GM12872 (cell line): Measurements from ENCODE around the gene OGFOD3.

Experiments
- CTCF ChIP-seq: IDR thresholded peaks from 3 replicates; pipeline ENCODE4 v1.5.1; 2011; ENCODE audit warnings: low read depth, mild to moderate bottlenecking, low read length, moderate library complexity; ENCODE audit not compliant: insufficient read depth

Gene OGFOD3, protein sequence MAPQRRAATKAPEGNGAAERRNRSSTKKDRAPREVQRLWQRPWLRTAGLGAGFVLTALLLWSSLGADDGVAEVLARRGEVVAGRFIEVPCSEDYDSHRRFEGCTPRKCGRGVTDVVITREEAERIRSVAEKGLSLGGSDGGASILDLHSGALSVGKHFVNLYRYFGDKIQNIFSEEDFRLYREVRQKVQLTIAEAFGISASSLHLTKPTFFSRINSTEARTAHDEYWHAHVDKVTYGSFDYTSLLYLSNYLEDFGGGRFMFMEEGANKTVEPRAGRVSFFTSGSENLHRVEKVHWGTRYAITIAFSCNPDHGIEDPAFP

DNA sequence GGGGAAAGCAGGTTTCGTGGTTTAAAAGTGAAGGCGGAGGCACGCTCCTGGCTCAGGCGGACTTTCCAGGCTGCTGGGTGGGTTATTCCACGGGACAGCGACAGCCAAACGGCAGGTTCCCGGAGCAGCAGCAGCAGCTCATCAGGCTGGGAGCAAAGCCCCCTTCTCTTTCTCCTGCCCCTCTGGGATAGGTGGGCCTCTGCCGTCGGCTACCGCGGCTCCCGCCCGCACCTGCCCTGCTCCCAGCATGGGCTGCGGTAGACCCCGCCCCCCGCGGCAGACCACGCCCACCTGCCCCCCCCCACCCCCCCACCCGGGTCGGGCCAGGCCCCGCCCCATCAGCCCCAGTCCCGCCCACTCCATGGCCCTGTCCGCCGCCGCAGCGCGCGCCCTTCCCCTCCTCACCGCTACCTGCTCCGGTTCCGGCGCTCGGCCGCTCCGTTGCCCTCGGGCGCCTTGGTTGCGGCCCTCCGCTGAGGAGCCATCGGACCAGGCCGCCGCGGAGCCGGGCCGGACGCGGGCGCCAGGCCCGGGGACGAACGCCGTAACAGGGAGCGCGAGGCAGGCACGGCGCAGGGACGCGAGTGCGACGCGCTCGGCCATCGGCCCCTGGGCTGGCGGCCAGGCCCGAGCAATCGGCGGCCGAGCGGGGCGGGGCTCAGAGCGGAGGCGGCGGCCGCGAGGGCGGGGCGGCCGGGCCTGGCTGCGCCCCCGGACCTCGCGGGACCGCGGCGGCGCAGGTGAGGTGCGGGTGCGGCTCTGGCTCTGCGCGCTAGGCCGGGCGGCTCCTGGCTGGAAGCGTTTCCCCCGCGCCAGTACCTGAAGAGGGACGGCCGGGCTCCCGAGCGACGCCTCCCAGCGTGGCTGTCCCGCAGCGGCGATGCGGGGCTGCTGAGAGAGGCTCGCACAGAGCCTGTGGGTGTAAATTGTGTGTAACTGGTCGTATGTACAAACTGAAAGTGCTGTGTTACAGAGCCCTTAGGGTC is at the start of gene OGFOD3, which contains the start of gene HEXD:
Gene OGFOD3, minus strand, starts transcription at position 586 of the 986 bp plus-strand sequence. Its CDS starts 101 bp downstream, at position 485.
Gene HEXD, plus strand, starts transcription at position 347 of the 986 bp plus-strand sequence. CDS start 1,453 bp downstream, outside the sequence.
- no peak for TF ChIP-seq CTCF

GRCh38 chr17:82465023-82465603 is 46.7 kb upstream of the OGFOD3 start:
- TF ChIP-seq CTCF: no peak

DNA sequence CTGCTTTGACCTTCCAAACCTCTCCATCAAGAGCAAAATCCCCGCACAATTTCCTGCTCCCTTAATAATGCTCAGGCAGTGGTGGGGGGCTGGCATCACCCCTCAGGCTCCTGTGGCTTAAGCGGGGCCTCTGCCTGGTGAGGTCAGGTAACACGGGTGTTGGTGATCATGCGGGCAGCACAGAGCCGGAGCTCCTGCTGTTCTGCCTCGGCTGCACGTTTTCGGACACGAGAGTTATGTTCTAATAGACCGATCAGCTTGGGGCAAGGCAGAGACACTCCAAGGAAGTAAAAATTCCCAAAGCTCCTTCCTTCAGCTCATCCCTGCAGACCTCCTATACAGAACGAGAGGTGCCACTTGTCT is 46.2 kb upstream of the OGFOD3 start:
- TF ChIP-seq CTCF: no peak

DNA sequence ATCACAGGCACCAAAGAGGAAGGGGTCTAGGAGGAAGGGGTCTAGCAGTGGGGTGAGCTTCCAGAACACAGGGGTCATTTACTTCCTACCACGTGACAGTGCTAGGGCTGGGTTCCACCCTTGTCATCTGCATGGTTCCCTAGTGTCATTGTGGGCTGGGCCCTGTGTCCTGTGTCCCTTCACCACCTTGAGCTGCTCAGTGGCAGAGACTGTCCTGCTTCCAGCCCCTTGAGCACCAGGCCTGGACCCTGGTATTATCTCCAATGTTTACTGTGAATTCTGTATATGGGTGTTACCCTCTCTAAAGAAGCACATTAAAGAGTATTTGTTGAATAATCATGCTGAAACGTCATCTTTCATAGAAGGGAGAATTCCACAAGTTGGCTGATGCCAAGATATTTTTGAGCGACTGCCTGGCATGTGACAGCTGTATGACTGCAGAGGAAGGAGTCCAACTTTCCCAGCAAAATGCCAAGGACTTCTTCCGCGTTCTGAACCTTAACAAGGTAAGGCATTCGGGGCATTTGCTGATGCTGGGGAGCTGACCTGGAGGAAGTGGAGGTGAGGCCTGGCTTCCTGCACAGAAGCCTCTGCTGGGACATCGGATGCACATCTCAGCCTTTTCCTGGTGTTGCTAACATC is 45.7 kb upstream of the OGFOD3 start:
- no peak for TF ChIP-seq CTCF

DNA sequence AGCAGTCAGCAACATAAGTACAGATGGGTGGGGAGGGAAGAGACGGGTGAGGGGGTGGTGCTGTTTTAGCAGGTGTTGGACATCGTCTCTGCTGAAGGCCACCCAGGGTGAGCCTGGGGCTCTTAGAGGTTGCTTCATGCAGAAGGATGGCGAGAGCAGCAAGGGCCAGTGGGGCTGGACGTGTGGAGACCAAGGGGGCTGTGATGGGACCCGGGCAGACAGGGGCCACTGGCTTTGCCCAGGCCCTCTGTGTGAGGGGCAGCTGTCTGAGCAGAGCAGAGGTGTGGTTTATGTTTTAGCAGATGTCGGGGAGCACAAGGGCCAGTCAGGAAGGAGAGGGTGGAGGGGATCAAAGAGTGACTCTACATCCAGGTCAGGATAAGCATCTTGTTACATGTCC is 45.0 kb upstream of the OGFOD3 start:
- no peak for TF ChIP-seq CTCF

GRCh38 chr17:82461827-82462524 is 43.6 kb upstream of the OGFOD3 start:
- TF ChIP-seq CTCF: no peak
